K562 (cell line): Measurements from ENCODE around the gene ARHGAP30. TPM values are rescaled to one million over a fixed set of nuclear protein-coding genes. Genes with fewer than 3 reads are reported as not detected.

Experiments used
- CREB1 ChIP-seq, 2 experiments: sonication (generic) in 1 of 2; formaldehyde crosslinking in 1 of 2; IDR thresholded peaks; 2 replicates each; pipeline versions ENCODE4 v1.6.1 to v1.8.0; 2012 to 2022; ENCODE audit warnings: inconsistent platforms in 1 of 2, mild to moderate bottlenecking in 1 of 2, missing genetic modification reagents in 1 of 2, moderate library complexity in 1 of 2
- FUS ChIP-seq: fragments of 200-400 bp; formaldehyde crosslinking; optimal IDR thresholded peaks from 2 replicates; pipeline ENCODE3; 2017; ENCODE audit warnings: low read depth, low read length
- HIVEP1 ChIP-seq: fragments of 250-450 bp; sonication (Bioruptor Pico); IDR thresholded peaks from 2 replicates; pipeline ENCODE4 v1.4.0; 2020; ENCODE audit warnings: mild to moderate bottlenecking
- HNRNPLL ChIP-seq: fragments of 200-400 bp; formaldehyde crosslinking; IDR thresholded peaks from 2 replicates; pipeline ENCODE4 v1.6.1; 2017; ENCODE audit warnings: low read length, low read depth, mild to moderate bottlenecking; ENCODE audit not compliant: poor library complexity, severe bottlenecking
- HSF4 ChIP-seq: fragments of 250-450 bp; sonication (Bioruptor Pico); IDR thresholded peaks from 2 replicates; pipeline ENCODE4 v2.1.2; 2022; ENCODE audit warnings: mild to moderate bottlenecking, moderate library complexity, borderline replicate concordance
- KDM1A ChIP-seq, 2 experiments: fragments of 450-650 bp; IDR thresholded peaks; 2 replicates each; pipeline ENCODE4 v1.6.1; 2016; ENCODE audit warnings: mild to moderate bottlenecking in 2 of 2
- L3MBTL2 ChIP-seq: fragments of 450-650 bp; IDR thresholded peaks from 2 replicates; pipeline ENCODE4 v1.6.1; 2016; ENCODE audit warnings: mild to moderate bottlenecking, moderate library complexity
- RBM25 ChIP-seq: fragments of 200-400 bp; formaldehyde crosslinking; IDR thresholded peaks from 2 replicates; pipeline ENCODE4 v1.6.1; 2018; ENCODE audit warnings: low read length, low read depth, moderate library complexity; ENCODE audit not compliant: severe bottlenecking
- SAFB2 ChIP-seq: fragments of 200-400 bp; formaldehyde crosslinking; IDR thresholded peaks from 2 replicates; pipeline ENCODE4 v1.6.1; 2018; ENCODE audit warnings: borderline replicate concordance, low read length, low read depth, moderate library complexity; ENCODE audit not compliant: severe bottlenecking
- ZNF785 ChIP-seq: fragments of 250-450 bp; sonication (Bioruptor Pico); IDR thresholded peaks from 2 replicates; pipeline ENCODE4 v1.4.0; 2020; ENCODE audit warnings: mild to moderate bottlenecking
- polyA plus RNA-seq, 8 experiments: library from polyadenylated mRNA; depleted of rRNA in 4 of 8; stranded (reverse) in 5 of 8; unstranded in 3 of 8; fragments of >200 nt; fragmentation: Nextera tagmentation in 2 of 8; fragmentation: Illumina TruSeq in 1 of 8; extraction: Ambion mirVana in 2 of 8; extraction: Trizol in 1 of 8; gene quantifications; 2 replicates each; pipeline versions ENCODE4 v1.2.1 to v1.2.3, GENCODE V29; 2011 to 2014; ENCODE audit warnings: inconsistent platforms in 1 of 8, missing spikeins in 1 of 8
- total RNA-seq, 7 experiments: library from RNA; depleted of rRNA in 6 of 7; stranded (reverse); fragments of >200 nt in 6 of 7; fragmentation: Illumina TruSeq in 2 of 7; extraction: Trizol in 2 of 7; gene quantifications; 2 replicates each; pipeline versions ENCODE4 v1.2.1 to v1.2.3, GENCODE V29; 2011 to 2021; ENCODE audit warnings: low replicate concordance in 1 of 7
- TF ChIP-seq, protein P1 (sequence below): IDR thresholded peaks from 2 replicates; pipeline ENCODE4 v1.6.1; 2016; ENCODE audit warnings: missing genetic modification characterization, missing compliant biosample characterization
- TF ChIP-seq, protein P2 (sequence below), 2 experiments: fragments of 150-350 bp in 1 of 2; IDR thresholded peaks; 2 replicates each; pipeline ENCODE4 v1.6.1; 2012 to 2016; ENCODE audit warnings: low read depth in 2 of 2, low read length in 2 of 2, mild to moderate bottlenecking in 1 of 2, moderate library complexity in 1 of 2
- TF ChIP-seq, protein P3 (sequence below), 2 experiments: fragments of 250-450 bp in 1 of 2; fragments of 450-650 bp in 1 of 2; sonication (Bioruptor Pico) in 1 of 2; IDR thresholded peaks; 2 replicates each; pipeline versions ENCODE4 v1.6.1 to v1.8.0; 2016 to 2021; ENCODE audit warnings: mild to moderate bottlenecking in 2 of 2, moderate library complexity in 2 of 2, missing compliant biosample characterization in 1 of 2, missing genetic modification characterization in 1 of 2
- TF ChIP-seq, protein P4 (sequence below): sonication (generic); formaldehyde crosslinking; IDR thresholded peaks from 2 replicates; pipeline ENCODE4 v1.8.0; 2022; ENCODE audit warnings: missing genetic modification reagents, mild to moderate bottlenecking, borderline replicate concordance

The ARHGAP30 gene
- total and polyA plus RNA-seq, 9 of the 15 experiments (the other 6 are each of a cell fraction or from before 2014, with no cell fraction given): 0.01 to 0.73 (median 0.12) TPM

DNA sequence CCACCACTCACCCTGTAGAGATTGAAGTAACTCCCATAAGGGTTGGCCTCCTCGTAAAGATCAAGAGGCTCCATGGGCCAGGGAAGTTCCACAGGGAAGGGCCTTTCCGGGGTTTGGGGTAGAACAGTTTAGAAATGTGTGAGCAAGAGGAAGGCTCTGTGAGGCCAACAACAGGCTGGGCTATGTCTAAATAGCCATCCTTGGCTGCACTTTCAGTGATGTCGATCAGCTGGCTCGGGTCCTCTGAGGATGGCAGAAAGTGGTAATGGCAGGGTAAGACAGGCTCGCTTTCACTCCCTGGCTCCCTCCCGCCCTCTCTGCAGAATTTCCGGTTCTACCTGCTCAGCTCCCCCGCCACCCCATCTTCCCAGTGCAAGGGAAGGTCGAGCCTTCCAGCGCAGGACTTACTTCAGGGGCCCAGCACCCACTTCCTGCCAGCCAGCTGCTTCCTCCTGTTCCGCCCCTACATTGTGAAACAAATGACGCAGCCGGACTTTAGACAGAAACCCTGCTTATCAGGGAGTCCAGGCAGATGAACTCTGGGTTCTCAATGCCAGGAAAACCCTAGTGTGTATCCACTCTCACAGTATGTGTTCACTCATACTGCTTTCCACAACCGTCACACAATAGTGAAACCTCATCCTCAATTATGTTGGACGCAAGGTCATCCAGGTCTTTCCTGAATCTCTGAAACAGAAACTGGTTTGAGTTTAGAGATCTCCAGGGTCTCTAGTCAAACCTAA, 56.0 kb downstream of the ARHGAP30 start (continued):
- TF ChIP-seq L3MBTL2 (peak; percentile 53; the same call in 1 of the 2 replicates), ZNF785 (CRISPR knock-in tag) (no peak), FUS (no peak), HIVEP1 (CRISPR knock-in tag) (no peak), CREB1 (IDR thresholded peaks at IDR 0.05) (peak; percentile 85), CREB1 (CRISPR knock-in tag; IDR thresholded peaks at IDR 0.05) (peak; percentile 59), HNRNPLL (peak; percentile 25), KDM1A (IDR thresholded peaks at IDR 0.05) (peak; percentile 76 to 84), HSF4 (no peak), SAFB2 (no peak), RBM25 (no peak)
- TF ChIP-seq, protein P1, sequence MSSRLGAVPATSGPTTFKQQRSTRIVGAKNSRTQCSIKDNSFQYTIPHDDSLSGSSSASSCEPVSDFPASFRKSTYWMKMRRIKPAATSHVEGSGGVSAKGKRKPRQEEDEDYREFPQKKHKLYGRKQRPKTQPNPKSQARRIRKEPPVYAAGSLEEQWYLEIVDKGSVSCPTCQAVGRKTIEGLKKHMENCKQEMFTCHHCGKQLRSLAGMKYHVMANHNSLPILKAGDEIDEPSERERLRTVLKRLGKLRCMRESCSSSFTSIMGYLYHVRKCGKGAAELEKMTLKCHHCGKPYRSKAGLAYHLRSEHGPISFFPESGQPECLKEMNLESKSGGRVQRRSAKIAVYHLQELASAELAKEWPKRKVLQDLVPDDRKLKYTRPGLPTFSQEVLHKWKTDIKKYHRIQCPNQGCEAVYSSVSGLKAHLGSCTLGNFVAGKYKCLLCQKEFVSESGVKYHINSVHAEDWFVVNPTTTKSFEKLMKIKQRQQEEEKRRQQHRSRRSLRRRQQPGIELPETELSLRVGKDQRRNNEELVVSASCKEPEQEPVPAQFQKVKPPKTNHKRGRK (tag): no peak
- TF ChIP-seq, protein P2, sequence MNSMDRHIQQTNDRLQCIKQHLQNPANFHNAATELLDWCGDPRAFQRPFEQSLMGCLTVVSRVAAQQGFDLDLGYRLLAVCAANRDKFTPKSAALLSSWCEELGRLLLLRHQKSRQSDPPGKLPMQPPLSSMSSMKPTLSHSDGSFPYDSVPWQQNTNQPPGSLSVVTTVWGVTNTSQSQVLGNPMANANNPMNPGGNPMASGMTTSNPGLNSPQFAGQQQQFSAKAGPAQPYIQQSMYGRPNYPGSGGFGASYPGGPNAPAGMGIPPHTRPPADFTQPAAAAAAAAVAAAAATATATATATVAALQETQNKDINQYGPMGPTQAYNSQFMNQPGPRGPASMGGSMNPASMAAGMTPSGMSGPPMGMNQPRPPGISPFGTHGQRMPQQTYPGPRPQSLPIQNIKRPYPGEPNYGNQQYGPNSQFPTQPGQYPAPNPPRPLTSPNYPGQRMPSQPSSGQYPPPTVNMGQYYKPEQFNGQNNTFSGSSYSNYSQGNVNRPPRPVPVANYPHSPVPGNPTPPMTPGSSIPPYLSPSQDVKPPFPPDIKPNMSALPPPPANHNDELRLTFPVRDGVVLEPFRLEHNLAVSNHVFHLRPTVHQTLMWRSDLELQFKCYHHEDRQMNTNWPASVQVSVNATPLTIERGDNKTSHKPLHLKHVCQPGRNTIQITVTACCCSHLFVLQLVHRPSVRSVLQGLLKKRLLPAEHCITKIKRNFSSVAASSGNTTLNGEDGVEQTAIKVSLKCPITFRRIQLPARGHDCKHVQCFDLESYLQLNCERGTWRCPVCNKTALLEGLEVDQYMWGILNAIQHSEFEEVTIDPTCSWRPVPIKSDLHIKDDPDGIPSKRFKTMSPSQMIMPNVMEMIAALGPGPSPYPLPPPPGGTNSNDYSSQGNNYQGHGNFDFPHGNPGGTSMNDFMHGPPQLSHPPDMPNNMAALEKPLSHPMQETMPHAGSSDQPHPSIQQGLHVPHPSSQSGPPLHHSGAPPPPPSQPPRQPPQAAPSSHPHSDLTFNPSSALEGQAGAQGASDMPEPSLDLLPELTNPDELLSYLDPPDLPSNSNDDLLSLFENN (IDR thresholded peaks at IDR 0.05; ENCODE audit: low read depth in 2 of 2, low read length in 2 of 2): peak in 1 of 2 experiments; percentile 81; a peak in 2 of 4 replicates
- TF ChIP-seq, protein P3, sequence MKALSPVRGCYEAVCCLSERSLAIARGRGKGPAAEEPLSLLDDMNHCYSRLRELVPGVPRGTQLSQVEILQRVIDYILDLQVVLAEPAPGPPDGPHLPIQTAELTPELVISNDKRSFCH (CRISPR knock-in tag; IDR thresholded peaks at IDR 0.05): no peak
- TF ChIP-seq, protein P3 (tag; IDR thresholded peaks at IDR 0.05): no peak; the same call in 1 of the 2 replicates
- TF ChIP-seq, protein P4, sequence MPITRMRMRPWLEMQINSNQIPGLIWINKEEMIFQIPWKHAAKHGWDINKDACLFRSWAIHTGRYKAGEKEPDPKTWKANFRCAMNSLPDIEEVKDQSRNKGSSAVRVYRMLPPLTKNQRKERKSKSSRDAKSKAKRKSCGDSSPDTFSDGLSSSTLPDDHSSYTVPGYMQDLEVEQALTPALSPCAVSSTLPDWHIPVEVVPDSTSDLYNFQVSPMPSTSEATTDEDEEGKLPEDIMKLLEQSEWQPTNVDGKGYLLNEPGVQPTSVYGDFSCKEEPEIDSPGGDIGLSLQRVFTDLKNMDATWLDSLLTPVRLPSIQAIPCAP: no peak
